Measurements from ENCODE around the gene STK32B. TPM values are rescaled to one million over a fixed set of nuclear protein-coding genes. Genes with fewer than 3 reads are reported as not detected.

The STK32B gene
- total RNA-seq, 2 donors from 2014 or later: not detected

- Mint-ChIP-seq H3K4me1 (no peaks in the 10 kb centered on the region), H3K9me3 (peaks cover 7% of the 10 kb centered on the region), H3K36me3 (ENCODE audit: low read depth) (no peaks in the 10 kb centered on the region), H3K27me3 (peaks cover 19% of the 10 kb centered on the region), H3K4me3 (no peak overlapping the region), H3K27ac (no peak overlapping the region)
- no peak for ATAC-seq (replicated peaks)
These were observed 82.8 kb downstream of the STK32B start for GRCh38 chr4:5133933-5134594.

GRCh38 chr4:5134620-5135019 lies 83.3 kb downstream of the STK32B start:
- Mint-ChIP-seq H3K36me3 (ENCODE audit: low read depth) (no peaks in the 10 kb centered on the region), H3K4me3 (no peak overlapping the region), H3K9me3 (peaks cover 7% of the 10 kb centered on the region), H3K4me1 (no peaks in the 10 kb centered on the region), H3K27ac (no peak overlapping the region), H3K27me3 (peaks cover 24% of the 10 kb centered on the region)
- ATAC-seq (replicated peaks): no peak

- ATAC-seq (replicated peaks): no peak
- no peaks in the 10 kb centered on the region for H3K4me1 Mint-ChIP-seq
- no peaks in the 10 kb centered on the region for H3K36me3 Mint-ChIP-seq (ENCODE audit: low read depth)
- H3K27me3 Mint-ChIP-seq: peaks cover 8% of the 10 kb centered on the region
- H3K4me3 Mint-ChIP-seq: no peak overlapping the region
- H3K27ac Mint-ChIP-seq: no peak overlapping the region
- H3K9me3 Mint-ChIP-seq: no peaks in the 10 kb centered on the region
These were observed 85.9 kb downstream of the STK32B start for GRCh38 chr4:5137226-5137625.

- Mint-ChIP-seq H3K9me3 (no peaks in the 10 kb centered on the region), H3K27me3 (peaks cover 8% of the 10 kb centered on the region), H3K27ac (no peak overlapping the region), H3K36me3 (ENCODE audit: low read depth) (no peaks in the 10 kb centered on the region), H3K4me1 (no peaks in the 10 kb centered on the region), H3K4me3 (no peak overlapping the region)
- no peak for ATAC-seq (replicated peaks)
These were observed 86.6 kb downstream of the STK32B start for GRCh38 chr4:5137927-5138326.

GRCh38 chr4:5138389-5138788 lies 87.1 kb downstream of the STK32B start:
- no peak overlapping the region for H3K27ac Mint-ChIP-seq
- no peak for ATAC-seq (replicated peaks)

GRCh38 chr4:5139141-5139540 lies 87.9 kb downstream of the STK32B start:
- H3K9me3 Mint-ChIP-seq: no peaks in the 10 kb centered on the region
- no peak for ATAC-seq (replicated peaks)
- H3K27me3 Mint-ChIP-seq: peaks cover 12% of the 10 kb centered on the region
- H3K4me3 Mint-ChIP-seq: no peak overlapping the region
- no peaks in the 10 kb centered on the region for H3K36me3 Mint-ChIP-seq (ENCODE audit: low read depth)
- H3K4me1 Mint-ChIP-seq: no peaks in the 10 kb centered on the region
- no peak overlapping the region for H3K27ac Mint-ChIP-seq

More at GRCh38 chr4:5138389-5138788, 87.1 kb downstream of the STK32B start:
- Mint-ChIP-seq H3K9me3 (no peaks in the 10 kb centered on the region), H3K27me3 (peaks cover 8% of the 10 kb centered on the region), H3K36me3 (ENCODE audit: low read depth) (no peaks in the 10 kb centered on the region), H3K4me3 (no peak overlapping the region), H3K4me1 (no peaks in the 10 kb centered on the region)

- Mint-ChIP-seq H3K4me3 (no peak overlapping the region), H3K4me1 (no peaks in the 10 kb centered on the region), H3K27me3 (peaks cover 12% of the 10 kb centered on the region), H3K27ac (no peak overlapping the region), H3K9me3 (no peaks in the 10 kb centered on the region), H3K36me3 (ENCODE audit: low read depth) (no peaks in the 10 kb centered on the region)
- ATAC-seq (replicated peaks): no peak
These were observed 90.5 kb downstream of the STK32B start for GRCh38 chr4:5141802-5142201.

- H3K4me1 Mint-ChIP-seq: no peaks in the 10 kb centered on the region
- no peaks in the 10 kb centered on the region for H3K9me3 Mint-ChIP-seq
- H3K36me3 Mint-ChIP-seq (ENCODE audit: low read depth): no peaks in the 10 kb centered on the region
- H3K27ac Mint-ChIP-seq: no peak overlapping the region
- ATAC-seq (replicated peaks): no peak
- H3K27me3 Mint-ChIP-seq: peaks cover 12% of the 10 kb centered on the region
- H3K4me3 Mint-ChIP-seq: no peak overlapping the region
These were observed 91.4 kb downstream of the STK32B start for GRCh38 chr4:5142726-5143125.

GRCh38 chr4:5143306-5143861 lies 92.1 kb downstream of the STK32B start:
- ATAC-seq (replicated peaks): no peak

GRCh38 chr4:5143940-5144339 lies 92.7 kb downstream of the STK32B start:
- H3K27me3 Mint-ChIP-seq: peaks cover 9% of the 10 kb centered on the region
- no peaks in the 10 kb centered on the region for H3K9me3 Mint-ChIP-seq
- H3K36me3 Mint-ChIP-seq (ENCODE audit: low read depth): no peaks in the 10 kb centered on the region
- no peaks in the 10 kb centered on the region for H3K4me1 Mint-ChIP-seq
- no peak overlapping the region for H3K4me3 Mint-ChIP-seq
- no peak overlapping the region for H3K27ac Mint-ChIP-seq
- no peak for ATAC-seq (replicated peaks)

More at GRCh38 chr4:5143306-5143861, 92.1 kb downstream of the STK32B start:
- no peak overlapping the region for H3K4me3 Mint-ChIP-seq
- H3K36me3 Mint-ChIP-seq (ENCODE audit: low read depth): no peaks in the 10 kb centered on the region
- H3K27me3 Mint-ChIP-seq: peaks cover 12% of the 10 kb centered on the region
- no peaks in the 10 kb centered on the region for H3K4me1 Mint-ChIP-seq
- no peak overlapping the region for H3K27ac Mint-ChIP-seq
- no peaks in the 10 kb centered on the region for H3K9me3 Mint-ChIP-seq

GRCh38 chr4:5144384-5144783 lies 93.1 kb downstream of the STK32B start:
- H3K4me3 Mint-ChIP-seq: no peak overlapping the region
- no peaks in the 10 kb centered on the region for H3K4me1 Mint-ChIP-seq
- no peak overlapping the region for H3K27ac Mint-ChIP-seq
- no peak for ATAC-seq (replicated peaks)
- H3K36me3 Mint-ChIP-seq (ENCODE audit: low read depth): no peaks in the 10 kb centered on the region
- peaks cover 10% of the 10 kb centered on the region for H3K27me3 Mint-ChIP-seq
- no peaks in the 10 kb centered on the region for H3K9me3 Mint-ChIP-seq

- H3K27ac Mint-ChIP-seq: no peak overlapping the region
- no peak for ATAC-seq (replicated peaks)
- H3K36me3 Mint-ChIP-seq (ENCODE audit: low read depth): no peaks in the 10 kb centered on the region
- H3K9me3 Mint-ChIP-seq: no peaks in the 10 kb centered on the region
- no peaks in the 10 kb centered on the region for H3K4me1 Mint-ChIP-seq
- H3K27me3 Mint-ChIP-seq: peaks cover 11% of the 10 kb centered on the region
- H3K4me3 Mint-ChIP-seq: no peak overlapping the region
These were observed 95.0 kb downstream of the STK32B start for GRCh38 chr4:5146248-5146647.

GRCh38 chr4:5152521-5152920 lies 101.2 kb downstream of the STK32B start:
- H3K27me3 Mint-ChIP-seq: peaks cover 23% of the 10 kb centered on the region
- no peaks in the 10 kb centered on the region for H3K4me1 Mint-ChIP-seq

GRCh38 chr4:5156682-5157081 lies 105.4 kb downstream of the STK32B start:
- ATAC-seq (replicated peaks): no peak
- peaks cover 16% of the 10 kb centered on the region for H3K27me3 Mint-ChIP-seq
- no peak overlapping the region for H3K27ac Mint-ChIP-seq
- no peak overlapping the region for H3K4me3 Mint-ChIP-seq
- no peaks in the 10 kb centered on the region for H3K9me3 Mint-ChIP-seq
- H3K4me1 Mint-ChIP-seq: no peaks in the 10 kb centered on the region
- H3K36me3 Mint-ChIP-seq (ENCODE audit: low read depth): no peaks in the 10 kb centered on the region

More at GRCh38 chr4:5152521-5152920, 101.2 kb downstream of the STK32B start:
- Mint-ChIP-seq H3K36me3 (ENCODE audit: low read depth) (no peaks in the 10 kb centered on the region), H3K27ac (no peak overlapping the region), H3K4me3 (no peak overlapping the region), H3K9me3 (no peaks in the 10 kb centered on the region)
- no peak for ATAC-seq (replicated peaks)

Measured in activated T-helper 17 cell treated with anti-CD3 and anti-CD28 coated beads, Interleukin-2, amount 50 U/mL, for 72 hours (primary cell).